BE2C (cell line): Measurements from ENCODE around the gene COL13A1.

Source experiments
- DNase-seq: peaks from one replicate; pipeline ENCODE4 v3.0.0-alpha.2; 2020
- H3K27me3 ChIP-seq: fragments of 250-450 bp; sonication (Bioruptor Pico); 2 replicates; pipeline ENCODE4 v1.5.1; 2020; ENCODE audit warnings: mild to moderate bottlenecking
- H3K36me3 ChIP-seq: fragments of 250-450 bp; sonication (Bioruptor Pico); 2 replicates; pipeline ENCODE4 v1.5.1; 2020; ENCODE audit warnings: mild to moderate bottlenecking
- H3K4me1 ChIP-seq: fragments of 250-450 bp; sonication (Bioruptor Pico); 2 replicates; pipeline ENCODE4 v1.5.1; 2020
- H3K4me3 ChIP-seq: 2 replicates; pipeline ENCODE4 v1.5.1; 2011; ENCODE audit warnings: low read depth, low read length
- H3K9me3 ChIP-seq: fragments of 250-450 bp; sonication (Bioruptor Pico); 2 replicates; pipeline ENCODE4 v1.5.1; 2020
- CTCF ChIP-seq: IDR thresholded peaks from 2 replicates; pipeline ENCODE4 v1.5.1; 2012; ENCODE audit warnings: mild to moderate bottlenecking, low read depth, low read length

Gene COL13A1

GRCh38 chr10:69929575-69929974, 127.9 kb downstream of the COL13A1 start:
- Histone ChIP-seq H3K4me1 (no peaks in the 10 kb centered on the region), H3K9me3 (no peaks in the 10 kb centered on the region), H3K4me3 (no peak overlapping the region), H3K27me3 (no peaks in the 10 kb centered on the region), H3K36me3 (no peaks in the 10 kb centered on the region)
- DNase-seq = no peak
- no peak for TF ChIP-seq CTCF

- Histone ChIP-seq H3K4me1 (no peaks in the 10 kb centered on the region), H3K27me3 (no peaks in the 10 kb centered on the region), H3K9me3 (no peaks in the 10 kb centered on the region), H3K4me3 (no peak overlapping the region), H3K36me3 (no peaks in the 10 kb centered on the region)
- DNase-seq = no peak
- peak; percentile 21; the same call in 1 of the 2 replicates for TF ChIP-seq CTCF
Measured at GRCh38 chr10:69934768-69935167, 133.1 kb downstream of the COL13A1 start.

GRCh38 chr10:69936091-69936490, 134.4 kb downstream of the COL13A1 start:
- Histone ChIP-seq H3K27me3 (no peaks in the 10 kb centered on the region), H3K4me1 (no peaks in the 10 kb centered on the region), H3K36me3 (no peaks in the 10 kb centered on the region), H3K4me3 (no peak overlapping the region), H3K9me3 (no peaks in the 10 kb centered on the region)
- peak; percentile 35 for TF ChIP-seq CTCF
- DNase-seq = no peak

GRCh38 chr10:69938541-69938991, 136.9 kb downstream of the COL13A1 start:
- Histone ChIP-seq H3K27me3 (no peaks in the 10 kb centered on the region), H3K4me3 (no peak overlapping the region), H3K9me3 (no peaks in the 10 kb centered on the region), H3K4me1 (no peaks in the 10 kb centered on the region), H3K36me3 (no peaks in the 10 kb centered on the region)
- no peak for TF ChIP-seq CTCF
- DNase-seq = no peak

- no peak for TF ChIP-seq CTCF
- Histone ChIP-seq H3K4me1 (no peaks in the 10 kb centered on the region), H3K4me3 (no peak overlapping the region), H3K27me3 (no peaks in the 10 kb centered on the region), H3K9me3 (no peaks in the 10 kb centered on the region), H3K36me3 (no peaks in the 10 kb centered on the region)
- no peak for DNase-seq
Measured at GRCh38 chr10:69939061-69939460, 137.4 kb downstream of the COL13A1 start.

- TF ChIP-seq CTCF = no peak
- Histone ChIP-seq H3K36me3 (no peaks in the 10 kb centered on the region), H3K4me3 (no peak overlapping the region), H3K4me1 (no peaks in the 10 kb centered on the region), H3K9me3 (no peaks in the 10 kb centered on the region), H3K27me3 (no peaks in the 10 kb centered on the region)
- no peak for DNase-seq
Measured at GRCh38 chr10:69939481-69939880, 137.8 kb downstream of the COL13A1 start.
